Naive thymus-derived CD4-positive, alpha-beta T cell (primary cell): ENCODE measurements around the gene SYNPO2L. TPM values are rescaled to one million over a fixed set of nuclear protein-coding genes. Genes with fewer than 3 reads are reported as not detected.
"Not testable (repeated sequence)": the region's sequence is repeated elsewhere in the genome, so short reads cannot be mapped to it uniquely, and the experiment has no call there.

Experiments used
- ATAC-seq: fragments of 150-1000 bp; cut with Tn5 transposase; 2 replicates; pipeline ENCODE4 v1.10.0; 2021; ENCODE audit warnings: mild to moderate bottlenecking, moderate library complexity
- CTCF ChIA-PET: fragments of 350-600 bp; sonication (Branson Sonifier 250); formaldehyde crosslinking; loops from one replicate; lab custom pipeline; 2021; ENCODE audit warnings: antibody characterized with exemption; lab: Charles Lee
- POLR2A ChIA-PET: fragments of 350-600 bp; sonication (Branson Sonifier 250); formaldehyde crosslinking; loops from one replicate; lab custom pipeline; 2021; ENCODE audit warnings: antibody characterized with exemption, inconsistent platforms; lab: Charles Lee
- DNase-seq, 9 donors: peaks; one replicate each; pipeline versions ENCODE4 v3.0.0 to v3.0.0-alpha.2; 2020 to 2022; ENCODE audit warnings: mixed read lengths in 1 of 9
- H3K27ac ChIP-seq: one replicate; pipeline ENCODE4 v1.7.0; 2013; ENCODE audit warnings: mild to moderate bottlenecking, low read depth, low read length, moderate library complexity
- H3K27me3 ChIP-seq, 2 donors: one replicate each; pipeline ENCODE4 v1.7.0; 2013; ENCODE audit warnings: low read length in 2 of 2, mild to moderate bottlenecking in 2 of 2, moderate library complexity in 2 of 2; ENCODE audit not compliant: control insufficient read depth in 2 of 2, insufficient read depth in 2 of 2
- H3K36me3 ChIP-seq, 3 experiments: 1 replicate in 2 of 3; 2 replicates in 1 of 3; pipeline ENCODE4 v1.7.0; 2013; ENCODE audit warnings: low read length in 3 of 3, mild to moderate bottlenecking in 3 of 3, moderate library complexity in 1 of 3; ENCODE audit not compliant: insufficient read depth in 3 of 3, control insufficient read depth in 2 of 3
- H3K4me1 ChIP-seq, 2 donors: one replicate each; pipeline ENCODE4 v1.7.0; 2013; ENCODE audit warnings: low read length in 2 of 2, mild to moderate bottlenecking in 2 of 2, moderate library complexity in 1 of 2; ENCODE audit not compliant: control insufficient read depth in 2 of 2, insufficient read depth in 2 of 2
- H3K4me3 ChIP-seq: 2 replicates; pipeline ENCODE4 v1.7.0; 2013; ENCODE audit warnings: mild to moderate bottlenecking, low read length
- H3K9me3 ChIP-seq, 3 experiments: 1 replicate in 2 of 3; 2 replicates in 1 of 3; pipeline ENCODE4 v1.7.0; 2013; ENCODE audit warnings: low read length in 3 of 3; ENCODE audit not compliant: control insufficient read depth in 2 of 3
- H3K27ac Mint-ChIP-seq, 9 donors: one replicate each; pipeline ENCODE4 v1.8.0; 2020 to 2022; ENCODE audit warnings: mixed read lengths in 9 of 9, mild to moderate bottlenecking in 8 of 9, moderate library complexity in 5 of 9, inconsistent platforms in 2 of 9
- H3K27me3 Mint-ChIP-seq, 5 donors: one replicate each; pipeline ENCODE4 v1.8.0; 2021 to 2022; ENCODE audit warnings: mixed read lengths in 5 of 5, mild to moderate bottlenecking in 1 of 5
- H3K36me3 Mint-ChIP-seq, 5 donors: one replicate each; pipeline ENCODE4 v1.8.0; 2020 to 2022; ENCODE audit warnings: mixed read lengths in 5 of 5, mild to moderate bottlenecking in 3 of 5, inconsistent platforms in 1 of 5
- H3K4me1 Mint-ChIP-seq, 7 donors: one replicate each; pipeline ENCODE4 v1.8.0; 2020 to 2022; ENCODE audit warnings: mixed read lengths in 7 of 7, mild to moderate bottlenecking in 3 of 7, inconsistent platforms in 1 of 7
- H3K4me3 Mint-ChIP-seq, 10 donors: one replicate each; pipeline ENCODE4 v1.8.0; 2020 to 2022; ENCODE audit warnings: mild to moderate bottlenecking in 10 of 10, mixed read lengths in 10 of 10, moderate library complexity in 6 of 10, inconsistent platforms in 2 of 10
- H3K9me3 Mint-ChIP-seq, 11 donors: one replicate each; pipeline ENCODE4 v1.8.0; 2020 to 2022; ENCODE audit warnings: mixed read lengths in 11 of 11, mild to moderate bottlenecking in 4 of 11, inconsistent platforms in 1 of 11, moderate library complexity in 1 of 11
- intact Hi-C, 2 donors: fragments of 100-400 bp; cut with micrococcal nuclease; formaldehyde crosslinking; loops; one replicate each; pipeline ENCODE4 v1.15.1; 2023
- polyA plus RNA-seq, 2 donors: library from polyadenylated mRNA; unstranded; fragments of 300-500 nt; fragmentation: Illumina TruSeq; gene quantifications; one replicate each; pipeline ENCODE4 v1.2.3, GENCODE V29; 2021
- total RNA-seq, 6 experiments: library from RNA in 5 of 6; stranded (reverse) in 5 of 6; gene quantifications; 1 replicate in 5 of 6; 2 replicates in 1 of 6; pipeline ENCODE4 v1.2.3 and lab custom pipeline; 2021 to 2026

Gene SYNPO2L
- total and polyA plus RNA-seq, 7 experiments from 2014 or later = 0.08 to 0.12 TPM; not detected in 5

- Histone ChIP-seq H3K4me1 (peaks cover 7 to 9% of the 10 kb centered on the region in 2 donors), H3K36me3 (peaks cover 0 to 5% (median 0%) of the 10 kb centered on the region in 3 experiments), H3K27ac (peak overlapping the region; percentile 87), H3K27me3 (no peaks in the 10 kb centered on the region), H3K9me3 (no peaks in the 10 kb centered on the region), H3K4me3 (peak overlapping the region; percentile 99)
- Mint-ChIP-seq H3K27me3 (no peaks in the 10 kb centered on the region), H3K4me3 (peak overlapping the region; percentile 91 to 100 (median 96)), H3K9me3 (no peaks in the 10 kb centered on the region), H3K27ac (peak overlapping the region; percentile 95 to 100 (median 97)), H3K36me3 (peaks cover 0 to 3% (median 0%) of the 10 kb centered on the region in 5 donors), H3K4me1 (peaks cover 0 to 29% (median 24%) of the 10 kb centered on the region in 7 donors)
- ChIA-PET POLR2A (interaction anchor here (0.6 to 2.8 kb wide), 8 partner anchors 10 to 606 kb away, joined by 3 to 14 read pairs (median 3); partner anchors contain the start of gene PPP3CB), CTCF (interaction anchor here (1.0 to 1.1 kb wide), 2 partner anchors 18 to 19 kb away, joined by 3 to 4 read pairs; no protein-coding TSS in a partner anchor)
- DNase-seq (peak in 8 of 9 donors; percentile 18 to 34 (median 26)), ATAC-seq (peak; percentile 9)
- intact Hi-C loops = loop anchor here (1.0 to 5.0 kb wide), 18 partner anchors 19 to 1202 kb away; partner anchors contain the start of genes CFAP70 (in 2 of the 2), ECD (in 2 of the 2), FAM149B1 (in 2 of the 2) and MRPS16 (in 2 of the 2)
These were observed 30.6 kb downstream of the SYNPO2L start for GRCh38 chr10:73625004-73625883.

GRCh38 chr10:73623056-73623455, 32.8 kb downstream of the SYNPO2L start:
- intact Hi-C loops = no loop called here
- ChIA-PET CTCF (no interaction called here), POLR2A (no interaction called here)
- H3K27ac ChIP-seq = no peak overlapping the region
- Mint-ChIP-seq H3K27me3 (no peaks in the 10 kb centered on the region), H3K9me3 (no peaks in the 10 kb centered on the region), H3K27ac (no peak overlapping the region), H3K4me1 (peaks cover 0 to 29% (median 24%) of the 10 kb centered on the region in 7 donors), H3K4me3 (no peak overlapping the region), H3K36me3 (peaks cover 0 to 3% (median 0%) of the 10 kb centered on the region in 5 donors)
- no peaks in the 10 kb centered on the region for H3K9me3 ChIP-seq
- DNase-seq (no peak), ATAC-seq (no peak)
- no peaks in the 10 kb centered on the region for H3K27me3 ChIP-seq
- H3K4me1 ChIP-seq = peaks cover 7 to 9% of the 10 kb centered on the region in 2 donors
- H3K4me3 ChIP-seq = no peak overlapping the region
- peaks cover 0 to 5% (median 0%) of the 10 kb centered on the region in 3 experiments for H3K36me3 ChIP-seq

- peaks cover 0 to 17% (median 10%) of the 10 kb centered on the region in 7 donors for H3K4me1 Mint-ChIP-seq
- H3K9me3 ChIP-seq, H3K4me3 Mint-ChIP-seq, H3K36me3 ChIP-seq, H3K27ac ChIP-seq, DNase-seq, H3K27ac Mint-ChIP-seq, H3K4me3 ChIP-seq, H3K4me1 ChIP-seq, POLR2A ChIA-PET, H3K27me3 ChIP-seq, ATAC-seq, H3K27me3 Mint-ChIP-seq, intact Hi-C loops, H3K36me3 Mint-ChIP-seq, H3K9me3 Mint-ChIP-seq, CTCF ChIA-PET: not testable (repeated sequence)
These were observed 34.9 kb downstream of the SYNPO2L start for GRCh38 chr10:73620974-73621373.

GRCh38 chr10:73617143-73617542, 38.7 kb downstream of the SYNPO2L start:
- H3K4me3 Mint-ChIP-seq, H3K4me1 ChIP-seq, H3K4me1 Mint-ChIP-seq, POLR2A ChIA-PET, DNase-seq, H3K9me3 Mint-ChIP-seq, H3K36me3 Mint-ChIP-seq, H3K9me3 ChIP-seq, H3K27me3 Mint-ChIP-seq, intact Hi-C loops, H3K27ac ChIP-seq, H3K27ac Mint-ChIP-seq, H3K4me3 ChIP-seq, H3K27me3 ChIP-seq, H3K36me3 ChIP-seq, CTCF ChIA-PET, ATAC-seq: not testable (repeated sequence)

- Mint-ChIP-seq H3K9me3 (no peaks in the 10 kb centered on the region), H3K4me3 (no peak overlapping the region), H3K4me1 (no peaks in the 10 kb centered on the region), H3K27me3 (no peaks in the 10 kb centered on the region), H3K36me3 (no peaks in the 10 kb centered on the region), H3K27ac (no peak overlapping the region)
- CTCF ChIA-PET = no interaction called here
- Histone ChIP-seq H3K36me3 (no peaks in the 10 kb centered on the region), H3K27me3 (no peaks in the 10 kb centered on the region), H3K4me3 (no peak overlapping the region), H3K27ac (no peak overlapping the region), H3K9me3 (no peaks in the 10 kb centered on the region), H3K4me1 (no peaks in the 10 kb centered on the region)
- ATAC-seq (no peak), DNase-seq (no peak)
- POLR2A ChIA-PET = no interaction called here
- intact Hi-C loops = no loop called here
These were observed 41.1 kb downstream of the SYNPO2L start for GRCh38 chr10:73614720-73615119.

- intact Hi-C loops = no loop called here
- no peak overlapping the region for H3K27ac Mint-ChIP-seq
- H3K4me1 Mint-ChIP-seq = peaks cover 0 to 3% (median 0%) of the 10 kb centered on the region in 7 donors
- ChIA-PET POLR2A (no interaction called here), CTCF (no interaction called here)
- no peak for DNase-seq
- H3K9me3 Mint-ChIP-seq = no peaks in the 10 kb centered on the region
- Histone ChIP-seq H3K27ac (no peak overlapping the region), H3K36me3 (no peaks in the 10 kb centered on the region), H3K4me3 (no peak overlapping the region), H3K4me1 (no peaks in the 10 kb centered on the region), H3K27me3 (no peaks in the 10 kb centered on the region), H3K9me3 (no peaks in the 10 kb centered on the region)
- H3K27me3 Mint-ChIP-seq = no peaks in the 10 kb centered on the region
- ATAC-seq = no peak
- peaks cover 0 to 4% (median 0%) of the 10 kb centered on the region in 5 donors for H3K36me3 Mint-ChIP-seq
- H3K4me3 Mint-ChIP-seq = no peak overlapping the region
These were observed 46.7 kb downstream of the SYNPO2L start for GRCh38 chr10:73609116-73609515.
